HG02610 (cell line): ENCODE data around the gene C16orf92.

Source experiments
- ATAC-seq: cut with Tn5 transposase; IDR thresholded peaks from one replicate; pipeline ENCODE4 v1.9.1; 2021; ENCODE audit warnings: mild to moderate bottlenecking, moderate library complexity; ENCODE audit not compliant: unreplicated experiment

Gene C16orf92, protein sequence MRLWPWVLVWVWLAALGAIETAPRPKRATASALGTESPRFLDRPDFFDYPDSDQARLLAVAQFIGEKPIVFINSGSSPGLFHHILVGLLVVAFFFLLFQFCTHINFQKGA

DNA sequence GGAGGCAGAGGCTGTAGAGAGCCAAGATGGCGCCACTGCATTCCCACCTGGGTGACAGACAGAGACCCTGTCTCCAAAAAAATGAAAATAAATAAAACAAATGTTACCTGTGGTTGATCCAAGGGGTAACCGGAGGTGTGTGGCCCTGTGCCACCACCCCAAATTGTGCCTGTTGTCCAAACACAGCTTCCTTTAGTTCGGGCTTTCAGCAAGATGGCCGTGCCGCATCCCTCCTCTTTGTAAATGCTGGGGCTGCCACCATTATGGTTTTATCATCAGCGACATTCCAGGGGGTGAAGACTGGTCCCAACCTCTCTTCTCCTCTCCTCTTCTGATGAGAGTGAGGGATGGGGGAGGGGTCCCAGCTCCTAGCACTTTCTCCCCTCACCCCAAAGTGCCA is at the start of gene C16orf92:
Gene C16orf92 (plus strand): TSS at position 312 of the 400 bp plus-strand sequence. CDS start 143 bp downstream, outside the sequence.
- ATAC-seq: no peak

DNA sequence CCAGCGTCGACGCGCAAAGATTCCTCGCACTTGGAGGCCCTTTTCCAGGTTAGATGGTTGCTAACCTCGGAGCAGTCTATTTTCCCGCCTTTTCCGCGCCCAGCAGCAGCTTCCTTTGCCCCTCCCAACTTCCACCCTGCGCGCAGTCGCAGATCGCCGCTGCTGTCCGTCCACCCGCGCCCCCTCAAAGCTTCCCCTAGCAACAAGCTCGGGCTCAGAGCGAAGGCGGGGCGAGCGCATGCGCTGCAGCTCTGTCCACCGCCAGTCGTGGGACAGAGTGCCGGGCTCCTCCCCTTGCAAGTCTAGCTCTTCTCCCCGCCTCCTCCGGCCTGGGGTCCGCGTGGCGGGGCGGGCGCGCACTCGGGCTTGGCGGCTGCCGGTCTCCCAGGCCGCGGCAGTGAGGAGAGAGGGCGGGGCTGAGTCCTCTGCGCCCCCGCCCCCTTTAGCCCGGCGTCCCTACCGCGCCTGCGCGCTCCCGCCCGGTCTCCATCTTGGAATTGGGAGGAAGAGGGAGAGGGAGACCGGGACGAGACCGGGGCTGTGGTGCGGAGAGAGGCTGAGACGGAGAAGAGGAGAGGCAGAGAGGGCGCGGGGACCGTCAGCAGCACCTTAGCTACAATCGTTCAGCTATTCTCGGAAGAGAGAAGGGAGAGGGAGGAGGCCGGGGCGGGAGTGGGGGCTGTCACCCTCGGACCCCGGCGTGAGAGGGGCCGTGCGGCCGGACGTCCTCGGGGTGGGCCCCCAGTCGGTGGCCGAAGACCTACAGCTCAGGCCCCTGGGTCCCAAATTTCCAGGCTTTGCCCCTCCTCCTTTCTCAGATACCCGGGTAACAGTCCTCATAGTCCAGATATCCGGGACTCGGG is 49.4 kb upstream of the C16orf92 start, which contains the start of gene TAOK2:
Gene TAOK2 (plus strand): TSS at position 485 of the 863 bp plus-strand sequence. CDS start 3,905 bp downstream, outside the sequence.
- peak; percentile 94 for ATAC-seq

DNA sequence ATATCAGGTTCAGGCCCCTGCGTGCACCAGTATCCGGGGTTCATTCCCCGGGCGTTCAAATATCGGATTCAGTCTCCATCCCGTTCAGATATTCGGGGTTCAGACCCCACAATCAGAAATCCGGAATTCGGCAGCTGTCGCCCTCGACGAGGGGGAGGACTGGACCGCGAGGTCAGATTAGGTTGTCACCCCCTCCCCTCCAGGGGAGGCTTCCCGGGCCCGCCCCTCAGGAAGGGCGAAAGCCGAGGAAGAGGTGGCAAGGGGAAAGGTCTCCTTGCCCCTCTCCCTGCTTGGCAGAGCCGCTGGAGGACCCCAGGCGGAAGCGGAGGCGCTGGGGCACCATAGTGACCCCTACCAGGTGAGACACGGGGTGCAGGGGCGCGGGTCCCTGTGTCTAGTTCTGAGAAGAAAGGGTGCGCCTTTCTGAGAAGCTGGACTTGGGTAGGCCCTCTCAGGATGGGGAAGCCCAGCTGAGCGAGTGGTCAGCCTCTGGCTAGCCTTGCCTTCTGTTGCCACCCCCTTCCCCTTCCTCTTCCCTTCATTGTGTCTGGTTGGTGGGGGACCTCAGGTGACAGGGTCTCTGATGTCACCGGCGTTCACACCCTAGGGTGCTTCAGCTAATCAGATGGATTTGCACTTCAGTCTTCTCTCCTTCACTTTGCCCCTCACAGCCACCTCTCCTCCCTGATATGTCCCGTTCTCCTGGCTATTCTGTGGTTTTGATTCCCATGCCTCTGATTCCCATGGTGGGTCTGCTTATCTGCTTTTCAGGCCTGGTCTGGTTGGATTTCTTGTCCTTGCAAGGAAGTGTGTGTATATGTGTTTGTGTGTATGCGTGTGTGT is 48.5 kb upstream of the C16orf92 start:
- no peak for ATAC-seq

DNA sequence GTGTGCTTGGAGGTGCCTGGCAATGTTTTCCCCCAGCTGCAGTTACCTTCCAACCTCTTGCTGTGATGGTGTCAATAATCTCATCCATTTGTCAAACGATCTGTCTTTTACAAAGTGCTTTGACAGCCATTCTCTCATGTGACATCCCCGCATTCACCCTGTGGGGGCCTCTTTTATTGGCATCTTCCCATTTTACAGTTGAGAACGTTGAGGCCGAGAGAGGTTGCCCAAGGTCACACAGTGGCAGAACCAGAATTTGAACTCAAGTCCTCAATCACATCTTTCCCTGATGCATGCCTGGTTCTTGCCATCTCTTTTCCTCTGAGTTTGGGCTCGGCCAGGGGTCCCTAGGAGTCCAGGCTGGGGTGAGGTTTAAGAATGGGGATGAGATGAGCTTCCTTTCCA is 47.9 kb upstream of the C16orf92 start:
- no peak for ATAC-seq

DNA sequence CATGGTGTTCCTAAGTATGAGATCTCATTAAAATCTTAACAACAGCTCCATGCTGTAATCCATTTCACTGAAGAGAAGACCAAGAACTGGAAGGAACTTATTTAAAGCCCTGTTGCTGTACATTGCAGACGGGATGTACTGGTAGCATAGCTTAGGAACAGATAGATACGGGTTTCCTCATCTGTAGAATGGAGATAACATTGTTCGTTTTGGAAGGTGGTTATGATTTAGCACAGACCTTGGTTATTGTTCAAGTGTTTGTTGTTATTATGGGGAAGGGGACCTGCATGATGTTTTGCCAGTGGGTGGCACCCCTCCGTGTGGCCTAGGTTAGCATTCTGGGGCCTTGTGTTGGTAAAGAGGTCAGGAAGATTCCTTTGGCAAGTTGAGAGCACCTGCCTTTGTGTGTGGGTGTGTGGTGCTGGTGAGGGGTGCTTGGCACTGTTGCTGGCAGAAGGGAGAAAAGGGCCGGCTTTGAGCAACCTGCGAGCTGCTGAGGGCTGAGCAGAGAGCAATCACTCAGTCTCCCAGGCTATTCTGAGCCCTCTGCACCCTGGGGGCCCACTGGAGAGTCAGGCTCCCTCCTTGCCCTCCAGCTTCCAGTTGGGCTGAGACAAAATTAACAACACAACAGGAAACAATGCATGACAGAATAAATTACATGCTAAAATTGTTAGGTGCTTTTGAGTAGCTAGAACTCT is 47.0 kb upstream of the C16orf92 start:
- no peak for ATAC-seq

DNA sequence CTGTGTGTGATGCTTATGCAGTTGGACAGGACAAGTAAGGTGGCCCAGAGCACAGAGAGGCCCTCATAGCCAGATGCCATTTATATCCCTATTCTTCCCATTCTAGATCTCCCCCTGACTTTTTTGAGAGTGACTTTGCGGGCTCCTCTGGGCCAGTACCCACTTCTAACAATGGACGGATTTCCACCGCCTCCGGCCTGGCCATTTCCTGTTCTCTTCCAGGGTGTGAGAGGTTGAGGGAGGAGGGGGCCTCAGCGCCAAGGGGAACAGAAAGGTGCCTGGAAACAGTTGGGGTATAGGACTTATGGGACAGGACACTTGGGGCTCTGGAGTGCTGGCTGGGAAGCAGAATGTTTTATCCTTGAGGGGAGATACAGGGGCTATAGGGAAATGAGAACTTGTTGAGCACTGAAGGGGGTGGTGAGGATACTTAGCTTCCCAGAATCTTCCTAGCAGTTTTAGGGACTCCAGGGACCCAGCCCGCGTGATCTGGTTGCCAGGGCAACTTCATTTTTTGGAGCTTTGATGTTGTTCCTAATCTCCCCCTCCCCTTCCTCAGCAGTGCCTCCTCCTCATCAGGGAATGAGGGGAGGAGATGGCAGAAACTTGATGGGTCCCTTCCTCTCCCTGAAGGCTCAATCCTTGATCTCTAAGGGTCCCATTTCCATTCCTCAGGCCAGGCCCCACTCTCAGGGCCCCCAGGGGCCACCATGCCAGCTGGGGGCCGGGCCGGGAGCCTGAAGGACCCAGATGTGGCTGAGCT is 45.8 kb upstream of the C16orf92 start:
- no peak for ATAC-seq

DNA sequence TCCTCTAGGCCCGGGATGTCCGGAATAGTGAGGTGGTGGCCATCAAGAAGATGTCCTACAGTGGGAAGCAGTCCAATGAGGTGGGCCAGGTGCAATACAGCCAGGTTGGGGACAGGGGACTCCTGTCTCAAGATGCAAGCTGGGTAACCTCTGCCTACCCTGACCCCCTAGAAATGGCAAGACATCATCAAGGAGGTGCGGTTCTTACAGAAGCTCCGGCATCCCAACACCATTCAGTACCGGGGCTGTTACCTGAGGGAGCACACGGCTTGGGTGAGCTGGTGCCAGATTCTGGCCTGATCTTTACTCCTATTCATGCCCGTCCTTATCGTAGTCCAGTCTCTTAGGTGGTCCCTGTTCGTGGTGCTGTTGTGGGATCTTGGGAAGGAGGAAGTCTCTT is 44.9 kb upstream of the C16orf92 start:
- no peak for ATAC-seq

DNA sequence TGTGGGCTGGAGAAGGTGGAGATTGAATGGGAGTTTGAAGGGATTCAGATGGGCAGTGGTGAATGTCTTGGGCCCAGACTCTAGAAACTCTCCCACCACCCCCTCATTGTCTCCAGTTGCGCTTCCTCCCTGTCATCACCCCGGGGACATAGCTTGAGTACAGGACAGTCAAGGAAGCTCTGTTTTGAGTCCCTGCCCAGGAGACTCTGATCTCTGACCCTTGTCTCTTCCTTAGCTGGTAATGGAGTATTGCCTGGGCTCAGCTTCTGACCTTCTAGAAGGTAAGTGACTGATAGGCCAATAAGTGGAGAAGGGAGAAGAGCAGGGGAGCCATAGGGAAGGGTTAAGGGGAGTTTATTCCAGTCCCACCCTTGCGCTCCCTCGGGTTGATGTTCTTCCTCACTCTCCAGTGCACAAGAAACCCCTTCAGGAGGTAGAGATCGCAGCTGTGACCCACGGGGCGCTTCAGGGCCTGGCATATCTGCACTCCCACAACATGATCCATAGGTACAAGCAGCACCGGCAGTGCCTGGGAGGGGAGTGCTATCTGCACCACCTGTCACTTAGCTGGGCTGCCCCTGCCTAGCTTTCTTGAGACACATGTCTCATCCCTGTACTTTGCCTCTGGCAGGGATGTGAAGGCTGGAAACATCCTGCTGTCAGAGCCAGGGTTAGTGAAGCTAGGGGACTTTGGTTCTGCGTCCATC is 44.3 kb upstream of the C16orf92 start:
- ATAC-seq: no peak

DNA sequence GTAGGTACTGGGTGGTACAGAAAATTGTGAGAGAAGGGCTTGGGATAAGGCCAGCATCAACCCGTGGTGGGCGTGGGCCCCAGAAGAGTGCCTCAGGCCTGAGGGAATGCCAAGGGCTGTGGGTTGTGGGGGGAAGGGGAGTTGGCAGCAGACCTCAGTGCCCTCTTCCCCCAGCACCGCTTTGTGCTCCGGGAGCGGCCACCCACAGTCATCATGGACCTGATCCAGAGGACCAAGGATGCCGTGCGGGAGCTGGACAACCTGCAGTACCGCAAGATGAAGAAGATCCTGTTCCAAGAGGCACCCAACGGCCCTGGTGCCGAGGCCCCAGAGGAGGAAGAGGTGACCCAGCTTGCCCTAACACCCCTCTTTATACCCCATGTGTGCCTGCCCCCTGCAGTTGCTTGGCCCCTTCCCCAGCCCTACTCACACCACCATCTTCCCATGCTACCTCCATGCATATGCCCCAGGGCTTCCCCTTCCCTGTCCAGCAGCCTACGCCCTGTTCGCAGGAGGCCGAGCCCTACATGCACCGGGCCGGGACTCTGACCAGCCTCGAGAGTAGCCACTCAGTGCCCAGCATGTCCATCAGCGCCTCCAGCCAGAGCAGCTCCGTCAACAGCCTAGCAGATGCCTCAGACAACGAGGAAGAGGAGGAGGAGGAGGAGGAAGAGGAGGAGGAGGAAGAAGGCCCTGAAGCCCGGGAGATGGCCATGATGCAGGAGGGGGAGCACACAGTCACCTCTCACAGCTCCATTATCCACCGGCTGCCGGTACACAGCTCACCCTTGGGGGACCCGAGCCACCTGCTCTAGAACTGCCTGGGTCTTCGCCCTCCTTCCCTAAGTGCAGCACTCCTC is 40.2 kb upstream of the C16orf92 start:
- no peak for ATAC-seq

DNA sequence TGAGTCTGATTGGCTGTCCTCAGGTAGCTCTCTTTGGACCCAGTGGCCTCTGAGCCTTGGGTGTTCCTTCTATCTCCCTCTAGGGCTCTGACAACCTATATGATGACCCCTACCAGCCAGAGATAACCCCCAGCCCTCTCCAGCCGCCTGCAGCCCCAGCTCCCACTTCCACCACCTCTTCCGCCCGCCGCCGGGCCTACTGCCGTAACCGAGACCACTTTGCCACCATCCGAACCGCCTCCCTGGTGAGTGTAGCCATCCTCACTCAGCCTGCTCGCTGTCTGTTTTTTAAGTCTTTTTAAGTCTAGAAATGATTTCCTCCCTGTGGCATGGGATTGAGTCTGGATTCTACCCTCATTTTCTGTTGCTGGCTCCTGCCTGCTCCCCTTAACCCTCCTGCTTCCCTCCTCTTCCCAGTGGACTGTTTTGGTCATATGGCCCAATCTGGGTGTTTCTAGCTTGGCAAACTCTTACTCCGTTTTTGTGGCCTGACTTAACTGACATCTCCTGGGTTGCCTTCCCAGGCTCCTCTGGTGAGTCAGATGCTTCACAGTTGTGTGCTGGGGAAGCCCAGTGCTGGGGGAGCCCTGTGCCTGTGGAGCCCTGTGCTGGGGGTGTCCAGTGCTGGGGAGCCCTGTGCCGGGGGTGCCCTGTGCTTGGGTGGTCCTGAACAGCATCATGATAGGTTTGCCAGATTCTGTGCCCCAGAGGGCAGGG is 39.4 kb upstream of the C16orf92 start:
- no peak for ATAC-seq

DNA sequence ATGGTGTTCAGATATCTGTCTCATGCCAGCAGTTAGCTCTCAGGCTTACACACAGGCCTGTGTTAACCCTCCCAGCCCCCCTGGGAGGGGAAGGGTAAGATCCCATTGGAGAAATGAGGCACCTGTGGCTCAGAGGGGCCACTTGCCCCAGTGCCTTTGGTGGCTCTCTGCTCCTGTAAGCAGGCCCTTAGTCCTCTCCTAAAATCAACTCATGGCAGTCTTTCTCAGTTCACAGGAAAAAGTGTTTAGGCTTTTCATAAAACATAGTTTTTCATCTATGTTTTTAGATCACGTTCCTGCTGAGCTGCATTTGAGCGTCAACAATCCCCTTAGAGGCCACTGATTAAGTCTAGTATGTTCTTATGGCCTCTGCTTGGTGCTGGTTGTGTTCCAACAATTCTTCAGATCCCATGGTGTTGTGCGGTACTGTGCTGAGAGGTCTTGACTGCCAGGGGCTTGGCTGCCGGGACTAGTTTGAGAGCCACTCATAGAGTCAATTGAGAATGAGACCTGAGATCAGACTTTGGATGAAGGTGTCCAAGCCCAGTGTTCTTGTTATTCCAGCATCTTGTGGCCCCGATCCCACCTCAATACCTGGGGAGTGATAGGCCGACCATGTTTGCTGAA is 38.7 kb upstream of the C16orf92 start:
- no peak for ATAC-seq

DNA sequence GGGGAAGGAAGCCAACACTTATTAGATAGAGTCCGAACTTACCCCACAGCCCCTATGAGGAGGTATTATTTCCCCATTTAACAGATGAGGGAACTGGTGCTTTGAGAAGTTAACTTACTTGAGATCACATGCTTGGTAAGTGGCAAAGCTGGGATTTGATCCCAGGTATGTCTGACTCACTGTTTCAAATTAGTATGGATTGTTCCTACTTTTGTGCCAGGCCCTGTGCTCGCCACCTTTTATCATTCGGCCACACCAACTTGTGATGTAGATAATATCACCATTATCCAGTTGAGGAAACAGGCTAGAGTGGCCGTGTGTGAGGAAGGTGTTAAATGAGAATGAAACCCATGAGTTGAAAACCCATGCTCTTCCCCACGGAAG is 38.2 kb upstream of the C16orf92 start:
- ATAC-seq: no peak

DNA sequence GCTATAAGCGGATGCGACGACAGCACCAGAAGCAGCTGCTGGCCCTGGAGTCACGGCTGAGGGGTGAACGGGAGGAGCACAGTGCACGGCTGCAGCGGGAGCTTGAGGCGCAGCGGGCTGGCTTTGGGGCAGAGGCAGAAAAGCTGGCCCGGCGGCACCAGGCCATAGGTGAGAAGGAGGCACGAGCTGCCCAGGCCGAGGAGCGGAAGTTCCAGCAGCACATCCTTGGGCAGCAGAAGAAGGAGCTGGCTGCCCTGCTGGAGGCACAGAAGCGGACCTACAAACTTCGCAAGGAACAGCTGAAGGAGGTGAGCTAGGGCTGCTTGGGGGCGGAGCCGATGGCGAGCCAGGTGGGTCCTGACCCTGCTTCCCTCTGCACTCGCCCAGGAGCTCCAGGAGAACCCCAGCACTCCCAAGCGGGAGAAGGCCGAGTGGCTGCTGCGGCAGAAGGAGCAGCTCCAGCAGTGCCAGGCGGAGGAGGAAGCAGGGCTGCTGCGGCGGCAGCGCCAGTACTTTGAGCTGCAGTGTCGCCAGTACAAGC is 37.7 kb upstream of the C16orf92 start:
- ATAC-seq: no peak

DNA sequence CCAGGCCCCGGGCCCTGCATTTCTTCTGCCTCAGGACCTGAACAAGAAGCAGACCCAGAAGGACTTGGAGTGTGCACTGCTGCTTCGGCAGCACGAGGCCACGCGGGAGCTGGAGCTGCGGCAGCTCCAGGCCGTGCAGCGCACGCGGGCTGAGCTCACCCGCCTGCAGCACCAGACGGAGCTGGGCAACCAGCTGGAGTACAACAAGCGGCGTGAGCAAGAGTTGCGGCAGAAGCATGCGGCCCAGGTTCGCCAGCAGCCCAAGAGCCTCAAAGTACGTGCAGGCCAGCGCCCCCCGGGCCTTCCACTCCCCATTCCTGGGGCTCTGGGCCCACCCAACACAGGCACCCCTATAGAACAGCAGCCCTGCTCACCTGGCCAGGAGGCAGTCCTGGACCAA is 36.8 kb upstream of the C16orf92 start:
- no peak for ATAC-seq

DNA sequence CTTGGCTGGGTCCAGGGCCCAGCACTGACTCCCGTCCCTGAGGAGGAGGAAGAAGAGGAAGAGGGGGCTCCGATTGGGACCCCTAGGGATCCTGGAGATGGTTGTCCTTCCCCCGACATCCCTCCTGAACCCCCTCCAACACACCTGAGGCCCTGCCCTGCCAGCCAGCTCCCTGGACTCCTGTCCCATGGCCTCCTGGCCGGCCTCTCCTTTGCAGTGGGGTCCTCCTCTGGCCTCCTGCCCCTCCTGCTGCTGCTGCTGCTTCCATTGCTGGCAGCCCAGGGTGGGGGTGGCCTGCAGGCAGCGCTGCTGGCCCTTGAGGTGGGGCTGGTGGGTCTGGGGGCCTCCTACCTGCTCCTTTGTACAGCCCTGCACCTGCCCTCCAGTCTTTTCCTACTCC is 36.1 kb upstream of the C16orf92 start:
- no peak for ATAC-seq

DNA sequence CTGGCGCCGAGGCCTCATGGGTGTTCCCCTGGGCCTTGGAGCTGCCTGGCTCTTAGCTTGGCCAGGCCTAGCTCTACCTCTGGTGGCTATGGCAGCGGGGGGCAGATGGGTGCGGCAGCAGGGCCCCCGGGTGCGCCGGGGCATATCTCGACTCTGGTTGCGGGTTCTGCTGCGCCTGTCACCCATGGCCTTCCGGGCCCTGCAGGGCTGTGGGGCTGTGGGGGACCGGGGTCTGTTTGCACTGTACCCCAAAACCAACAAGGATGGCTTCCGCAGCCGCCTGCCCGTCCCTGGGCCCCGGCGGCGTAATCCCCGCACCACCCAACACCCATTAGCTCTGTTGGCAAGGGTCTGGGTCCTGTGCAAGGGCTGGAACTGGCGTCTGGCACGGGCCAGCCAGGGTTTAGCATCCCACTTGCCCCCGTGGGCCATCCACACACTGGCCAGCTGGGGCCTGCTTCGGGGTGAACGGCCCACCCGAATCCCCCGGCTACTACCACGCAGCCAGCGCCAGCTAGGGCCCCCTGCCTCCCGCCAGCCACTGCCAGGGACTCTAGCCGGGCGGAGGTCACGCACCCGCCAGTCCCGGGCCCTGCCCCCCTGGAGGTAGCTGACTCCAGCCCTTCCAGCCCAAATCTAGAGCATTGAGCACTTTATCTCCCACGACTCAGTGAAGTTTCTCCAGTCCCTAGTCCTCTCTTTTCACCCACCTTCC is 35.5 kb upstream of the C16orf92 start:
- ATAC-seq: no peak
